ENCODE results near the gene GLRA2.

DNA sequence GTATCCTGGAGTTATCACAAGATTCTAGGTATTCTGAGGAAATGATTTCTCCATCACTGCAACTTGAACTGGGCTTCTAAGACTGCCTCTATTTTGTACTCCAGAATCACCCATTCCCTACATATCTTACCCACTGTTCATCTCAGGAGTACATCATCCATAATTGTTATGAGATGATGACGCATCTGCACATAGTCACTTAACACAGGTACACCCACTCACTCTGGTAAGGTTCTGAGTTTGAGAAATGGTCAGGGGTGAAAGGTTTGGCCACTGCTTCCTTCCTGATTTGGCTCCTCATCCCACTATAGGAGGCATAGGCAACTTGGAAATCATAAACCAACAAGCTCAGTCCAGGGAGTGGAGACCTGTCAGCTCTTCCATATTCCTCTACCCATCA lies 143.9 kb downstream of the GLRA2 start:
- TF ChIP-seq, protein P1, sequence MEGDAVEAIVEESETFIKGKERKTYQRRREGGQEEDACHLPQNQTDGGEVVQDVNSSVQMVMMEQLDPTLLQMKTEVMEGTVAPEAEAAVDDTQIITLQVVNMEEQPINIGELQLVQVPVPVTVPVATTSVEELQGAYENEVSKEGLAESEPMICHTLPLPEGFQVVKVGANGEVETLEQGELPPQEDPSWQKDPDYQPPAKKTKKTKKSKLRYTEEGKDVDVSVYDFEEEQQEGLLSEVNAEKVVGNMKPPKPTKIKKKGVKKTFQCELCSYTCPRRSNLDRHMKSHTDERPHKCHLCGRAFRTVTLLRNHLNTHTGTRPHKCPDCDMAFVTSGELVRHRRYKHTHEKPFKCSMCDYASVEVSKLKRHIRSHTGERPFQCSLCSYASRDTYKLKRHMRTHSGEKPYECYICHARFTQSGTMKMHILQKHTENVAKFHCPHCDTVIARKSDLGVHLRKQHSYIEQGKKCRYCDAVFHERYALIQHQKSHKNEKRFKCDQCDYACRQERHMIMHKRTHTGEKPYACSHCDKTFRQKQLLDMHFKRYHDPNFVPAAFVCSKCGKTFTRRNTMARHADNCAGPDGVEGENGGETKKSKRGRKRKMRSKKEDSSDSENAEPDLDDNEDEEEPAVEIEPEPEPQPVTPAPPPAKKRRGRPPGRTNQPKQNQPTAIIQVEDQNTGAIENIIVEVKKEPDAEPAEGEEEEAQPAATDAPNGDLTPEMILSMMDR (IDR thresholded peaks at IDR 0.05 in 4 of 5, conservative IDR thresholded peaks at IDR 0.05 in 1 of 5): no peak
- no peak for TF ChIP-seq POLR2A (IDR thresholded peaks at IDR 0.05)

All from gastrocnemius medialis (tissue), 4 donors.